ENCODE results near the gene YWHAQ.
A peak's percentile ranks its signal among the peaks of the same experiment; 100 is the strongest.

The YWHAQ gene

DNA sequence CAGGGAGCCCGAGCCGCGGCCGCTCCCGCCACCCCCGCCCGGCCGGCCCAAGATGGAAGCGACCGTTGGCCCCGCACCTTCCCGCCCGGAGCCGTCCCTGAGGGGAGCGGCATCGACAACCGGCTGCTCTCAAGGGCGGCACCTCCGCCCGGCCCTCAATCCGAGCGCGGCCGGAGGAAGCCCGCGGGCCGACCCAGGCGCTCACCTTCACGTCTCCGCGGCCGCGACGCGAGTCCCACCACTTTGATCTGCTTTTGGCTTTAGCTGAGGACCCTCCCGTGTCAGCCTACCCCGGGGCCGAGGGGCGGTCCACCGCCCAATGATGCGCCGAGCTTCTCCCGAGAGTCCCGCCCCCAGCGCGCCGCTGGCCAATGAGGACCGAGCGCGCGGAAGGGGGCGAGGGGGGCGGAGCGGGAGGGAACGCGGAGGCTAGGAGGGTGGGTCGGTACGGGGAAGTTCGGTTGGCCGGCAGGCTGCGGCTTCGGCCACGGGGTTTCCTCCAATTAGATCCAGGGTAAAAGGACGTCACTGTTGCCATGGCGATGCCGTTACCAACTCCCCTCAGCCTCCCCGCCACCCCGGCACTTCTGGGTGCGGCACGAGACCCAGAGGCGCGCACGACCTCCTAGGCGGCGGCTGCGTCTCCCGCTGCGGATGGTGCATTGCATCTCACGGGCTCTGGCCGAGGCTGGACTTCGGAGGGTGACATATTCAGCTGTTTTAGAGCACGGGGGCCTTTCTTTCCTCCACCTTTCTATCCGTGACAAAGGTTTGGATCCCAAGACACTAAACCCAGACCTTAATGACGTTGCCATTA, at the start of gene YWHAQ:
YWHAQ (minus strand) TSS at position 262 of the 817 bp plus-strand sequence. CDS start 545 bp downstream, outside the sequence.
- peak; percentile 98 for DNase-seq

DNA sequence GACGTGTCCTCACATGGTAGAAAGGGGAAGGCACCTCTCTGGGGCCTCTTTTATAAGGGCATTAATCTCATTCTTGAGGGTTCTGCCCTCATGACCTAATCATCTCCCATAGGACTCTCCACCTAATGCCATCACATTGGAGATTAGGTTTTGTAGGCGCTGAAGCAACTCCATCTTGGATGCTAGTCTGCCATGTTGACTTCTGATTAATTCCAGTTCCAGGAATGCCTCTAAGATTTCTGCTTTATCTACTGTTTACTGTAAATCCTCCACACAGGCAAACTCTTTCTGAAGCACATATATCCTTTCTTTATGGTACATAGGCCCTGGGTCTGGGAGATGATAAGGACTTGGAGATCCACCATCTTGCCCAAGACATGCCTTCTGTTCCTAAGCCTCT, 49.3 kb upstream of the YWHAQ start:
- no peak for DNase-seq

DNA sequence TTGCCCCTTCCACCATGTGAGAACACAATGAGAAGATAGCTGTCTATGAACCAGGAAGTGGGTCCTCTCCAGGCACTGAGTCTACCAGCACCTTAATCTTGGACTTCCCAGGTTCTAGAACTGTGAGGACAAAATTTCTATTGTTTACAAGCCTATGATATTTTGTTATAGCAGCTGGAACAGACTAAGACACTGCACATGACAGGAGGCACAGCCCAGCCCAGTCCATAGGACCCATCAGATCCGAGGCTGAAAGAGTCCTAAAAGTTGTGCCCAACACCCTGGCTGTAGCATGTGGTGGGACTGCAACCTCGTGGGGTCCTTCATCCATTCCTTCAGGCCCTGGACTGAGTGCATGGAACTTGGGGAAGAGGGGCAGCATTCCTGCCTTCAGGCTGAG, 48.4 kb upstream of the YWHAQ start:
- DNase-seq, result no peak

DNA sequence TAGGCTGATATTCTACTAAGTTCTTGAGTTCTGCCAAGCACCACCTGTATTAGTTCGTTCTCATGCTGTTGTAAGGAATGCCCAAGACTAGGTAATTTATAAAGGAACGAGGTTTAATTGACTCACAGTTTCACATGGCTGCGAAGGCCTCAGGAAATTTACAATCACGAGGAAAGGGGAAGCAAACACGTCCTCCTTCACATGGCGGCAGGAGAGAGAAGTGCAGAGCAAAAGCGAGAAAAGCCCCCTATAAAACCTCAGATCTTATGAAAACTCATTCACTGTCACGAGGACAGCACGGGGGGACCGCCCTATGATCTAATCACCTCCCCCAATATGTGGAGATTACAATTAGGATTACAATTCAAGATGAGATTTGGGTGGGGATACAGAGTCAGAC, 47.7 kb upstream of the YWHAQ start:
- no peak for DNase-seq

GRCh38 chr2:9675415-9676351, 44.9 kb upstream of the YWHAQ start:
- no peak for DNase-seq

GRCh38 chr2:9674891-9675414, 44.2 kb upstream of the YWHAQ start:
- DNase-seq, result no peak

DNA sequence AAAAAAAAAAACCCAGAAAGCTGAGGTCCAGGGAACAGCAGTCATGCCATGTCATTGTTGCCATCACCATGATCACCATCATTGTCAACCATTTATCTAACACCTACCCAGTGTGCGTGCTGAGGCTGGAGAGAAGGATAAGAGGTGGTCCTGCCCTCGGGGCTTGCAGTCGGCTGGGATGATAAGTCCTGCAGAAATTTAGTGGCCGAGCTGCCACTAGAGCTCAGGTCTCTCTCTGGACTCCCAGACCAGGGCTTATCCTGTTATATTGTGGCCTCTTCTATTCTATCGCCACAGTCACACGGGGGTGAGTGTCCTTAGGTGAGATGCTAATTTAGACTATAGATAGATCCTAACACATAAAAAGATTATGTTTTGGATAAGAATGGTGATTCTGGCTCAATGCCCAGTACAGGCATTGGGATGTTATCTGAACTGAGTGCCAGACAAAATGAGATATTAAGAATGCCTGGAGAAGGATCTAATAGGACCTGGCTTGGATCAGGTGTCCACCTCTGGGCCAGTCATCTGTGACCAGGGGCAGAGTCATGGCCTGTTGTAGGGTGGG, 43.2 kb upstream of the YWHAQ start:
- no peak for DNase-seq

GRCh38 chr2:9668687-9669345, 38.0 kb upstream of the YWHAQ start:
- DNase-seq, result no peak

DNA sequence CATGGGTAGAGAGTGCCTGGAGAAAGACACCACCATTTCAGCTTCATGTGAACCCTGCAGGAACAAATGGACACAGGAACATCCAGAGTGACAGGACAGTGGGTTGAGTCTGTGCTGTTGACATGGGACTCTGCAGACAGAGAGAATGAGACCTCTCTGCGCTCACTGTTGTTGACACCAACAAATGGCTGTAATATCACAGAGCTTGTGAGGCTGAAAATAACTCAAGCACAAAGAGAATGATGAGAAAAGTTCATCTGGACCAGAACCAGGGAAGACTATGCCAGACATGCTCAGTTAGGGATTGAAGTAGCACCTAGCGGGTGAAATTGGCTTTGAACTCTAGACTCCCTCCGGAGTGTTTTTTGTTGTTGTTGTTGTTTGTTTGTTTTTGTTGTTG, 37.0 kb upstream of the YWHAQ start:
- DNase-seq, result no peak

- no peak for DNase-seq
Observed at GRCh38 chr2:9666306-9666705, 35.5 kb upstream of the YWHAQ start.

DNA sequence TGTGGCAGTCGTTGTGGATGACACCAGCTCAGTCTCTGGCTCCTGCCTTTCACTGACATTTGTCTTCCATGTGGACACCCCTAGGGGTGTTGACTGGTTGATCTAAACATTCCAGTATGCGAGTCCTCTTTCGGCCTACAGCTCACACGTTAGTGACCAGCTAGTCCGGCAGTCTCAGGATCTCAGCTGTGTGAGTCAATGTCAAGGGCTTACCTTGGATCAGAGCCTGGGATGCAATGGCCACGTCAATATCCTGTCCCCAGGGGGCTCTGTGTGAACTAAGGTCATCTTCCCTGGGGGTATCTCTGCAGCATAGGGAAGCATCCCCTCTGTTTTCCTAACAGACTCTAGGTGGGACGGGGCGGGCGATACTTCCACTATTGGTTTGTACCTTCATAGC, 35.1 kb upstream of the YWHAQ start:
- DNase-seq, result no peak

- DNase-seq, result no peak
Observed at GRCh38 chr2:9664365-9664764, 33.6 kb upstream of the YWHAQ start.

DNA sequence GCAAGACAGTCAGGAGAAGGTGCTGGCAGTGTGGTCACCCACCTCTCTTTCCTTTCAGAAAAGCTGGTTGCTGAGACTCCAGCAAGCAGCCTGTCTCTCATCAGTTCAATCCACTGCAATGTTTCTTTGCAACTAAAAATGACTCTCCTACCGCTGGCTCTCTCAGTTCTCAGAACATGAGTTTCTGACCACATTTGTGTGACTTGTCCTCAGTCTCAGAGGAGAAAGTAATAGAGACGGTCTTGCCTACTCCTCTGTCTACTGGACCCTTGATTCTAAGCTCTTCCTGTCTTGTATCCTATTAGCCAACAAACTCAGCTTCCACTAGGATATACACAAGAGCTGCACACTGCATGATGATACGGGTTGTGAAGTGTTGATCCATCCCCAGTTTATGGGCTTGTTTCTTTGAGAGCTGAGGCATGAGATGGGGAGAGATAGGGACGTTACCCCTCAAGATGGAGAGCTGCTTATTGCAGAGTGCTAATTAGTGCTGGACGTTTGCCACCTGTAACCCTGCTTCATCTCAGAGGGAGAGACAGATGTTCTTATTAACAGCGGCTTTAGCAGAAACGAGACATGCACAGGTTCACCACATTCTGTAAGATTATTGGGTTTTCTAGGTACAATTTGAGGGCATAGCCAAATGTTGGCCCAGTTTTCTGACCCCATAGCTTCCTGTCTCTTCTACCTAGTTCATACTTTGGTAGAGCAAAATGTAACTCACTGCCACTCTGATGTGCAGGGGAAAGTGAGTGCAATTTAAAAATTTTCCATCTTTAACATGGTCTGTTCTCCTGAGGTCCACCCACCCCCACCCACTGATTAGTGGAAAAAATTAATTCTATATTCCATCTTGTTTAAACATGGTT, 32.4 kb upstream of the YWHAQ start:
- DNase-seq, result no peak

DNA sequence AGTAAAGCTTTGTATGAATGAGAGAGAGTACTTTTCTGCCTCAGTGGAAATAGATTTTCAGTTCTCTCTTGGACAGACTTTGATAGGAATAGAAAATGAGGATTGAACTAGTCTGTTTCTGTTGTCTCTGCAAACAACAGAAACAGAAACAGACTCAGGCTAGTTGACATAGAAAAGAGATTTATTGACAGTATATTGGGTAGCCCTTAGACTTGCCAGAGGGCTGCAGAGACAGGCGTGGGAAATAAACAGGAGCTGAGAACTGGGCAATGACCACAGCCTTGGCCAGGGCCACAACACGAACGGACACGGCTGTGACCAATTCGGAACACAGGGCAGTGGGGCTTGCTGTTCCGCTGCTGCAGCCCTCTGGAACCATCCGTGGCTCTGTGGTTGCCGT, 30.5 kb upstream of the YWHAQ start:
- no peak for DNase-seq

GRCh38 chr2:9660781-9661180, 30.0 kb upstream of the YWHAQ start:
- DNase-seq, result no peak

DNA sequence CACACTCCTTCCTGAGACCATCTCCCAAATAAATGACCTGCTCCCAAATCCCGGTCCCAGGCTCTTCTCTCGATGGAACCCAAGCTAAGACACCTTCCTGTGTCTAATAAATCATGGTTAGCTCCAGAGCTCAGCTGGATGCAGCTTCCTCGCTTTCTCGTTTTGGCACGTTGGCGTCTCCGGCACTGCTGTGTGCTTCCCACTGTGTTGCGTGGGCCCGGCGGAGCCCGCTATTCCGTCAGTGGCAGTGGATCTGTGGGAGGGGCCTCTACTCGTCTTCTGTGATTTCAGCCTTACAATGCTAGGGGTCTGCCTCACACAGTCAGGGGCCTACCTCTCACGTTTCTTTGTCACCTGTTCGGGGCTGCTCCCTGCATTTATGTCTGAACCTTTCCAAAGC, 29.4 kb upstream of the YWHAQ start:
- DNase-seq, result no peak

- no peak for DNase-seq
Observed at GRCh38 chr2:9658972-9659371, 28.2 kb upstream of the YWHAQ start.

DNA sequence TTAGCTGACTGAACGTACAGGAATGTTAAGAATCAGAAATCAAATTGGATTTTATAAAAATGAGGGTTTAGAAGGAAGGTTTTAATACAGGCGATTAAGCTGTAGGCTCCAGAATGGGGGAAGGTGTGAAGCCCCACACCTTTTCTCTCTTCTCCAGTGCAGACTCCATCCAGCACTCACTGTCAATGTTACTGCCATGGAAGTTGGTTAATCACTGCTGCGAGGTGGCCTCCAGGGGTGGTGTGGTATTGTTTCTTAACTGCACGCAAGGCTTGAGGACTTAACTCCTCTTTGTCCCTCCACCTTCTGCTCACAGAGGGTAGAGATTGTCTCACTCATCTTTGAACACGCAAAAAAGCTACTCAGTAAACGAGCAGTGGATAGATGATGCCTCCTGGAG, 26.9 kb upstream of the YWHAQ start:
- DNase-seq, result no peak

- no peak for DNase-seq
Observed at GRCh38 chr2:9657083-9657482, 26.3 kb upstream of the YWHAQ start.

DNA sequence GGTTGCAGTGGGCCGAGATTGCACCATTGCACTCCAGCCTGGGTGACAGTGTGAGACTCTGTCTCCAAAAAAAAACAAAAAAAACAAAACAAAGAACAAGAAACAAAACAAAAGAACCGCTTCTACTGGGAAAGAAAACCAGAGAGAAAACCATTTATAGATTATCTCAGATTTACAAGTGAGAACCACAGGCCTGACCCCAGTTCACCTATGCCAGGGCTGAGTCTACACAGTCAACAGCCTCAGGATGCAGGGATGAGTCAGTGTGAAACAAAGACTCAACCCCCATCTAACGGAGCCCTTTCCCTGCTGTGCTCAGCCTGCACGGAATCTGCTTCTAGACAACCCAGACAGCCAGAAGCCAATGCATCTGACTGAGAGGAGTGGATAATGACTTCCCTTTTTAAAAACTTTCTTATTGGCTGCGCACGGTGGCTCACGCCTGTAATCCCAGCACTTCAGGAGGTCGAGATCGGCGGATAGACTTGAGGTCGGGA, 25.5 kb upstream of the YWHAQ start:
- no peak for DNase-seq

DNA sequence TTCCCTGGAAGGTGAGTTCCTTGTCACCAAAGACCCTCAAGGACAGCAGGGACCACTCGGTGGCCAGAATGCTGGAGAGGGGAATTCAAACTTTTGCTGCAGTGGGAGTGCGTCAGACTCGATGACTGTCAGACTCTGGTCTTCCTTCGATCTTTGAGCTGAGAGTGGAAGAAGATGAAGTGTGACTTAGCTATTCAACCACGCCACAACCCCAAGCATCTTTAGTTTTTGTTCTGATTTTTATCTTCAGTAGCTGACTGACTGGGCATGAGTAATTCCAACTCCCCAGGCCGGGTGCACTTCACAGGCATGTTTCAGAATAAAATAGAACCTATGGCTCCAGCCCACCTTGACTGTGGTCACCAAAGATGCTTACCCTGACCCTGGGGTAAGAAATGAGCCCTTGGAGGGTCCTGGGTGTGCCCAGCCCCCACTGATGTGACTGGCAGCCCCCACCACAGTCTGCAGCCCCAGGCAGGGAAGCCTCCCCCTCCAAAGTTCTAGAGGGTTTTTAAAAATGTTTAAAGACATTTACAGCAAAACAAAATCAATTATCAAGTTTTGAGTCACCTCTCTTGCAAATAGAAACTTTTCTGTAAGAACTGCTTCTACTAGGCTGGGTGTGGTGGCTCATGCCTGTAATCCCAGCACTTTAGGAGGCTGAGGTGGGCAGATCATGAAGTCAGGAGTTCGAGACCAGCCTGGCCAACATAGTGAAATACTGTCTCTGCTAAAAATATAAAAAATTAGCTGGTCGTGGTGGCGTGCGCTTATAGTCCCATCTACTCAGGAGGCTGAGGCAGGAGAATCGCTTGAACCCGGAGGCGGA, 24.9 kb upstream of the YWHAQ start:
- DNase-seq, result no peak

Measured in NCI-H1048 (cell line).